IPS-11a (cell line): ENCODE data around the gene WDR19.
"Not testable (repeated sequence)": the region's sequence is repeated elsewhere in the genome, so short reads cannot be mapped to it uniquely, and the experiment has no call there.

Experiments
- H3K4me3 ChIP-seq: one replicate; pipeline ENCODE4 v1.5.1; 2013; ENCODE audit warnings: low read depth, low read length, control low read depth

WDR19 gene

DNA sequence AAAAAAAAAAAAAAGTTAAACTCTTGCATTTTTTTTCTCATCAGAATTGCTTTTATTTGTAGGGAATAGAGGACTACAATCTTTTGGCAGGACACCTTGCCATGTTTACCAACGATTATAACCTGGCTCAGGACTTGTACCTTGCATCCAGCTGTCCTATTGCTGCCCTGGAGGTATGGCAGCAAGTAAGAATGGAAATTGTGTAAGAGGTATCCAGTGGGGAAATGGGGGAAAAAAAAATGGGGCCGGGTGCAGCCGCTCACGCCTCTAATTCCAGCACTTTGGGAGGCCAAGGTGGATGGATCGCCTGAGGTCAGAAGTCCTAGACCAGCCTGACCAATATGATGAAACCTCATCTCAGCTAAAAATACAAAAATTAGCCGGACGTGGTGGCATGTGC is 49.8 kb downstream of the WDR19 start:
- H3K4me3 ChIP-seq, result no peak overlapping the region

DNA sequence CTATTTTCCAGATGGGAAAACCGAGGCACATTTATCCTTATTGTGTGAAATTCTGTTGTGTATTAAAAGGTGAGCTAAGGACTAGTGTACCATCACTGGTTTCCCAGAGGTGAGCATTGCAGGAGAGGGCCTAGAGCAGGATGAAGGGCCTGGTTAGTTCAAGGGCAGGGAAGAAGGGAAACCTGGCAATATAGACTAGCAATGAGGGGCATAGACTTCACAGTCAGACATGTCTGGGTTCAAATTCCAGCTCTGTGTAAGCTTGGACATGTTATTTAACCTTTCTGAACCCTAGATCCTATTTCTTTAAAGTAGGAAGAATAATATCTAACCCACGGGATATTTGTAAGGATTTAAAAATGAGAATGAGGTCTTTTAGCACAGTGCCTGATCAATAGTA is 50.8 kb downstream of the WDR19 start:
- no peak overlapping the region for H3K4me3 ChIP-seq

DNA sequence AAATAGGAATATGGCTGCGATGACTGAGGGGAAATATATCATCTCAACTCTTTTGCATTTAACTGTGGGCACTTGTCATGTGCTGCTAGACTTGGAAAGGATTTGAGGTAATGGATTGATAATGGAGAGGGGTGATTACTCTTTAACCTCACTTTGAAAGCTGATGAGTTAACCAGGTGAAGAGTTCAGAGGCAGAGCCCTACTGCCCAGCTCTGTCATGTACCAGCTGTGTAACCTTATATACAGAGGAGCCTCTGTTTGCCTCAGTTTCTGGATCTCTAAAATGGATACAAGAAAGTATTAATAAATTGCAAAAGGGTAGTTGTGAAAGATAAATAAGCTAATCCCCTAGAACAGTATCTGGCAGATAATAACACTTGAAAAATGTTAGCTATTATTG is 51.5 kb downstream of the WDR19 start:
- H3K4me3 ChIP-seq, result no peak overlapping the region

DNA sequence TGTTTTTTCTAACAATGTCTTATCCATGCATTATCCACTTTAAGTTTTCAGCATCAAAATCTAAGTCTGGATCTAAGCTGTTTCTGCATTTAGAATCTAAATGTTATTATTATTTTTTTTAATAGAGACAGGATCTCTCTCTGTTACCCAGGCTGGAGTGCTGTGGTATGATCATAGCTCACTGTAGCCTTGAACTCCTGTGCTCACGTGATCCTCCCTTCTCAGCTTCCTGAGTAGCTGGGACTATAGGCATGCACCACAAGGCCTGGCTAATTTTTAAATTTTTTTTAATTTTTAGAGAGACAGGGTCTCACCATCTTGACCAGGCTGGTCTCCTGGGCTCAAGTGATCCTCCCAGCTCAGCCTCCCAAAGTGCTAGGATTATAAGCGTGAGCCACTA is 52.7 kb downstream of the WDR19 start:
- H3K4me3 ChIP-seq, result no peak overlapping the region

DNA sequence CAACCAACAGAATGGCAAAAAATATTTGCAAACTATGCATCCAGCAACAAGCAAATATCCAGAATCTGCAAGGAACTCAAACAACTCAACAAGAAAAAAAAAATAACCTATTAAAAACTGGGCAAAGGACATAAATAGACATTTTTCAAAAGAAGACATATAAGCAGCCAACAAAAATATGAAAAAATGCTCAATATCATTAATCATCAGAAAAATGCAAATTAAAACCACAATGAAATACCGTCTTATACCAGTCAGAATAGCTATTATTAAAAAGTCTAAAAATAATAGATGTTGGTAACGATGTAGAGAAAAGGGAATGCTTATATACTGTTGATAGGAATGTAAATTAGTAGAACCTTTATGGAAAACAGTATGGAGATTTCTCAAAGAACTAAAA is 53.4 kb downstream of the WDR19 start:
- no peak overlapping the region for H3K4me3 ChIP-seq

DNA sequence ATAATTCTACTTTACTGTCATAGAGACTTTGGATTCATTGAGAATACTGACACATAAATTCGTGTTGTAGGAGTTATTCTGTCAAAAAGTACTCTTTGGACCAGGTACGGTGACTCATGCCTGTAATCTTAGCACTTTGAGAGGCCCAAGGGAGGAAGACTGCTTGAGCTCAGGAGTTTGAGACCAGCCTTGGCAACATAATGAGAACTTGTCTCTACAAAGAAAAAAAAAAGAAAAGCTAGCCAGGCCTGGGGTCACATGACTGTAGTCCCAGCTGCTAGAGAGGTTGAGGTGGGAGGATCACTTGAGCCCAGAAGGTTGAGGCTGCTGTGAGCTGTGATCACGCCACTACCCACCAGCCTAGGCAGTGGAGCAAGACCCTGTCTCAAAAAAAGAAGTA is 54.9 kb downstream of the WDR19 start:
- H3K4me3 ChIP-seq, result no peak overlapping the region

DNA sequence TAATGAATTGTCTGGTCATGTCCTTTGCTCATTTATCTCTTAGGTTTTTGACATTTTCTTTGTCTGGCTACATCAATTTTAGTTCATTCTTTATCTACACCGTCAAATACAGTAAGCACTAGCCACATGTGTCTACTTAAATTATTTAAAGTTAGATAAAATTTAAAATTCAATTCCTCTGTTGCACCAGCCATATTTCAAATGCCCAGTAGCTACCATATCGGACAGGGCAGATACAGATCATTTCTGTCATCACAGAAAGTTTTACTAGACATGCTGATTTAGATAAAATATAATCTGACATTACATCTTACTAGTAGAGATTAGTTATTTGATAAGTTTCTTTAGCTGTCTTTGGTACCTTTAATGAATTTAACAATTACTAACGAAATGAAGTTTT is 61.1 kb downstream of the WDR19 start:
- H3K4me3 ChIP-seq, result no peak overlapping the region

DNA sequence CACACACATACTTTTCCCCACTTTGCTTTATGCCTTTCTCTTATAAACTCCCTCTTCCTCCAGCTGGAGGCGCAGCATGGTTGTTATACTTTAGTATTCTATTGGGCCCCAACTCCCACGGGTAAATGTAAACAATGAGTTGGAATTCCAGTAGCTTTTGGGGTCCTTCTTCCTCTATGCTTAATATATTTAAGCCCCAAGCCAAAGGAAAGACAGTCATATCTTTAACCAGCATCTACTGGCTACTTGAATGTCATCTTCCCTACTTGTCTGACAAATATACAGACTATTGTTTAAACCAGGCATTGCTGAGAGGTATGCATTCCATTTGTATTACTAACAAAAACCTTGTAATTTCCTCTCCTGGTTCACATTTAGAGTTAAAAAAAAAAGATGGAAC is 72.9 kb downstream of the WDR19 start:
- no peak overlapping the region for H3K4me3 ChIP-seq

DNA sequence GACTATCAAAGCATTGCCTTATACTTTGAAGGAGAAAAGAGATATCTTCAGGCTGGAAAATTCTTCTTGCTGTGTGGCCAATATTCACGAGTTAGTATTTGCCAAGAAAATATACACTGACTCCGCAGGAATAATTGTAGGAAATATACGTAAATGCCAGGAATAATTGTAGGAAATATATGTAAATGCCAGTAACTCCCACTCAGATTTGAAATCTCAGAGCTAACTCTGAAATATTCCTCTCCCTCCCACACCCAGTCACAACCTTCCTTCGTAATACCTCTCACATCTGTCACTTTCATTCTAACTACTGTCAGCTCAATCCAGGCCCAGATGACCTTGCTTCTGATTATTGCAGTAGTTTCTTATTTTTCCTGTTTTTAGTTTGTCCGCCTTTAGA is 73.5 kb downstream of the WDR19 start:
- H3K4me3 ChIP-seq, result no peak overlapping the region

DNA sequence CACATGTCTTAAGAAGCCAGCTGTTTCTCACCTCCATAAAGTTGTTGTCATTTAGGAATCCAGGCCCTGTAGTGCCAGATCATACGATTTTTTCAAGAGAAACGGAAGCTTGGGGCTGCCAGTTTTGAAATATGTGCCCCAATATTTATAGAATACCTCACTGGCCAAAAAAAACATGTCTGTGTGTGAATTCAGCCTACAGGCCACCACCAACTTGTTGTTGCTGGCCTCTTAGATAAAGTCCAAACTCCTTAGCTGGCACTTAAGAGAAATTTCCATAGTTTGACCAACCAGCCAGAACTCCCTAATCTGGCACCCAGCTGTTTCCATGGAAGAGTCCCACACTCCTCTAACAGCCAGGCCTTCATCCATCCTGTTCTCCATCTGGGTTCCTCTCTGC is 74.1 kb downstream of the WDR19 start:
- H3K4me3 ChIP-seq, result no peak overlapping the region

DNA sequence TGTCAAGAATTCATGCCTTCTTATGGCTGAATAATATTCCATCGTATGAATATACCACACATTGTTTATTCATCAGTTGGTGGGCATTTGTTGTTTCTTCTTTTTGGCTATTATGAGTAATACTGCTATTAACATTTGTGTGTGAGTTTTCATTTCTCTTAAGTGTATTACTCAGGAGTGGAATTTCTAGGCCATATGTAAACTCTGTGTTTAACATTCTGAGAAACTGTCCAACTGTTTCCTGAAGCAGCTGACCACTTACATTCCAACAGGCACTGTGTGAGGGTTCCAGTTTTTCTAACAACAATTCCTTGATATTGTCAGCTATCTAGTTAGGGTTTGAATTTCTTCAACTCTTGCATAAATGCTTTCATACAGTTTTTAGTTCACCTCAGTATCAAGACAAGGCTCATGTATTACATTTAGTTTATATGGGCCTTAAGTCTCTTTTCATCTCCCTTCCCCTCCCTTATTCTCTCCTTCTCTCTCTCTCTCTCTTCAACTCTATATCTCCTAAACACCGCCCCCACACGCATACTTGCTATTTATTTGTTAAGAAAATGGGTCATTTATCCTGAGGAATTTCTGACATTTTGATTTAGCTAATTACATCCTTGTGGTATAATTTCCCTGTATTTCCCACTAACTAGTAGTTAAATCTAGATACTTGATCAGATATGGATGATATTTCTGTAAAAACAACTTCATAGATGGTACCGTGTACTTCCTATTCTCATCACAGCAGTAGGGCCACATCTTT is 77.4 kb downstream of the WDR19 start:
- no peak overlapping the region for H3K4me3 ChIP-seq

DNA sequence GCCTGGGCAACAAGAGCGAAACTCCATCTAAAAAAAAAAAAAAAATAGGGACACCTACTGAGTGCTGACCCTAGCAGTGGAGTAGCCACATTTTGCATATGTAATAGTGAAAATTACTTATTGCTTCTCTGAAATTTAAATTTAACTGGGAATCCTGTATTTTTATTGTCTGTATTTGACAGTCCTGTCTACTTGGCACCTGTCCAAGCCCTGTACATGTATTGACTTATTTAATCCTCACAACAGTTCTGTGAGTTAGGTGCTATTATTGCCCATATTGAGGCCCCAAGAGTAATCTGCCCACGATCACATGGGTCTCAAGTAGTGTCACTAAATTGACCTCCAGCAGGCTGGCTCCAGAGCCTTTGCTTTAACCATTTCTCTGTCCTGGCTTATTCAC is 81.6 kb downstream of the WDR19 start:
- H3K4me3 ChIP-seq, result no peak overlapping the region

DNA sequence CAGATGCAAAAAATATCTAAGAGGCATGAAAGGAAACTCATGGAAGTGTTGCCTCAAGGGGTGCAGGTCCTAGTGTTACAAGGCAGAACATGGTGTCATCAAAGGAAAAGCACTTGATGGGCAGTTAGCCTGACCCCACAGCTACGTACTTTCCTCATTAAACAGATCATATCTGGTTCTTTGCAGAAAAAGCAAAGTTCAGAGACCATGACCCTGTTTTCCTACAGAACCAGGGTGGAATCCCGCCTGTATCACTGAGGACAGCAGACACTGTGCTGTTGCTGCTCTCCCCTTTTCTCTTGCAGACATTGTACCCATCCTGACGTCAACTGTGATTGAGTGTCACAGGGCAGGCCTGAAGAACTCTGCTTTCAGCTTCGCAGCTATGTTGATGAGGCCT is 92.2 kb downstream of the WDR19 start:
- H3K4me3 ChIP-seq, result no peak overlapping the region

DNA sequence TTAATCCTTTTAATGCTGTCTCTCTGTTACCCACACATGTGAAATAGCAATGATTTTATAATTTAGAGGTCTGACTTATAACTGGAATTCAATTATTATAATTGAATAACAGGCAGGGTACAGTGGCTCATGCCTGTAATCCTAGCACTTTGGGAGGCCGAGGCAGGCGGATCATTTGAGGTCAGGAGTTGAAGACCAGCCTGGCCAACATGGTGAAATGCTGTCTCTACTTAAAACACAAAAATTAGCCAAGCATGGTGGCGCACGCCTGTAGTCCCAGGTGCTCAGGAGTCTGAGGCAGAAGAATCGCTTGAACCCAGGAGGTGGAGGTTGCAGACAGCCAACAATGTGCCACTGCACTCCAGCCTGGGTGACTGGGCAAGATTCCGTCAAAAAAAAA is 95.3 kb downstream of the WDR19 start:
- not testable (repeated sequence) for H3K4me3 ChIP-seq

DNA sequence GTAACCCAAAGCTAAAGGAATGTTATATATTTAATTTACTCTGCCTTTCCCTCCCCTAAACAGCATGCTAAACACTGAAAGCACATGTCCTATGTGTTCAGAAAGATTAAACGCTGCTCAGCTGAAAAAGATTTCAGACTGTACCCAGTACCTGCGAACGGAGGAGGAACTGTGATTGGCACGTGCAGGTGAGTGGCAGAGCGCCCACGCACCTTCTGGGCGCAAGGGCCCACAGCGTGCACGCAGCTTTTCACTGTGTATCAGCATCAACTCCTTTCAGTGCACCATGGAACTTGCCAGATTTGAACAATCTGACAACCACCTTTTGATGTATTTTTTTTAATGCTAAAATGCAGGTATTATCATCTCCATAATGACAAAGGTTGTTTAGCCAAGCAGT is 96.1 kb downstream of the WDR19 start:
- no peak overlapping the region for H3K4me3 ChIP-seq

DNA sequence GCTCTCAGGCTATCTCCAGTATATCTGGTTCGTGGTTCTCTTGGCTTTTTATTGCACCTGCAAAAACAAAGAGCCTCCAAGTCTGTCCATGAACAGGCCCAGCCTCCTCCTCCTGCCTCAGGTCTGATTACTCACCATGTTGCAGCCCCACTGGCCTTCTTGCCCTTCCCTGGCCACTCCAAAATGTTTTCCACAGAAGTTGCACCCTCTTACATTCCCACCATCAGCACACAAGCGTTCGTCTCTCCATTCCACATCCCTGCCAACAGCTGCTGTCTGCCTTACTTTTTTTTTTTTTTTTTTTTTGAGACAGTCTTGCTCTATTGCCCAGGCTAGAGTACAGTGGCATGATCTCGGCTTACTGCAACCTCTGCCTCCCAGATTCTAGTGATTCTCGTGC is 97.1 kb downstream of the WDR19 start:
- no peak overlapping the region for H3K4me3 ChIP-seq

DNA sequence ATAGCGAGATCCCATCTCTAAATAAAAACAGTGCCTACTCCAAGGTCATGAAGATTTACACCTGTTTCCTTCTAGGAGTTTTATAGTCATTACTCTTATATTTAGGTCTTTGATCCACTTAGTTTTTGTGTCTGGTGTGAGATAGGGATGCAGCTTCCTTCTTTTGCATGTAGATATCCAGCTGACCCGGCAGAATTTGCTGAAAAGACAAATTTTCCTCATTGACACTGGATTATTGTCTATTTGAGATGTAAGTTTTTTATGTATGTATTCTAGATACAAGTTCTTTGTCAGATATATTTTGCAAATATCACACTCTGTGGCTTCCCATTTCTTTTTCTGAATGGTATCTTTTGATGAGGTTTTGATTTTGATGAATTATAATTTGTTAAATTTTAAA is 98.4 kb downstream of the WDR19 start:
- no peak overlapping the region for H3K4me3 ChIP-seq

DNA sequence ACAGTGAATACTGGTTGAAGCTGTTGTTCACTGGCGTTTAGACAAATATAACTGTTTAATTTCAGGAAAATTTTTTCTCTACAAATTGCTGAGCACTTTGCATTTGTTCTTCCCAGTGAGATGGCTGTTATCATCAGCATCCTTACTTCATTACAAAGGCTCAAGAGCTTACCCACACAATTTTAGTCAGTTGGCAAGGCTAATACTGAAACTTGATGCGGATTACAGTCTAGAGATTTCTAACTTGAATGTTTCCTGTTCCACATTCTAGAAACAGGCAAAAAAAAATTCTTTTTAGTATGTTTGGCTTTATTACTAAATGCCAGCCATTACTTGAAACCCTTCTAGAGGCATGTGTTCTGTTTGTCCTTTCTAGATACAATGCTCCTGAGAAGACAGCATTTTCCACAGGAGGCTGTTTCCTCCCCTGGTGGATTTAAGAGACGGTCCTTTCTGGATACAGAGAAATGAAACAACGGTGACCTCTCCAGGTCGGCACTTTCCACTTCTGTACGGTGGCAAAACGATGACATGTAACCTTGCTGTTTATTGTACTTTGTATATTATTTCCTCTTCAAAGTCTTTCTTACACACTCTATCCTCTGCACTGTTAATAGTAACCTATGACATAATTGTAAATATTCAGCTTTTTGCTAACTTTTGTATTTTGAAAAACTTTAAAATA is 102.9 kb downstream of the WDR19 start:
- no peak overlapping the region for H3K4me3 ChIP-seq

DNA sequence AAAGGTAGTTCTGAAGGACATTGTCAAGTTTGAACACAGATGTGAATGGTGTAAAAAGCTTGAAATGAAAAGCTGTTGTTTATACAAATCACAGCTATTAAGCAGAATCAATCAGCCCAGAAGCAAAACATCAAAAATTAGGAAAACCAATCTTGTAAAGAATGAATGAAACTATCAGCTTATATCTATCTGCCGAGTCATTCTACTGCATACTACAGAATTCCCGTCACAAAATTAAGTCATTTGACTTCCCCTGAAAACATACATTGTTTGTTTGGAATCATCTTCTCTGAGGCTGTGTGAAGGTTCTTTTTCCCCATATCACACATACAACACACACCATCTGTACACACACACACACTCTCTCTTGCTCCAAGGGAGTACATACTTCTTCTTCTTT is 103.5 kb downstream of the WDR19 start:
- H3K4me3 ChIP-seq, result no peak overlapping the region

DNA sequence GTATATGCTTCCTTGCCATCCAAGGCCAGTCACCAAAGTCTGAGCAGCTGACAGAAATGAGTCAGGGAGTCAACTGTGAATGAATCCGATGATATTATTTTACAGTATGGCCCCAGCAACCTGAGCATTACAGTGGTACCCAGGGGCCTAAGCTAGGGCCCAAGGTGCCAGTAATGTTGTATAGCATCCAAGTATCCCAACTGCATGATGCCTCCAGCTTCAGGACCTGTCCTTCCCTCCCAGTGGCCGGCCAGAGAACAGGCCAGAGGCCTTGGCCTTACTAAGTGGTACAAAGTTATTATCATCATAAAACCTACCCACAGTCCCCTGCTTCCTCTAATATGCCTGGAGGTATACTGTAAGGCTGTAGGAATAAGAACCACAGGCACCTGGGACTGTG is 103.9 kb downstream of the WDR19 start:
- no peak overlapping the region for H3K4me3 ChIP-seq

DNA sequence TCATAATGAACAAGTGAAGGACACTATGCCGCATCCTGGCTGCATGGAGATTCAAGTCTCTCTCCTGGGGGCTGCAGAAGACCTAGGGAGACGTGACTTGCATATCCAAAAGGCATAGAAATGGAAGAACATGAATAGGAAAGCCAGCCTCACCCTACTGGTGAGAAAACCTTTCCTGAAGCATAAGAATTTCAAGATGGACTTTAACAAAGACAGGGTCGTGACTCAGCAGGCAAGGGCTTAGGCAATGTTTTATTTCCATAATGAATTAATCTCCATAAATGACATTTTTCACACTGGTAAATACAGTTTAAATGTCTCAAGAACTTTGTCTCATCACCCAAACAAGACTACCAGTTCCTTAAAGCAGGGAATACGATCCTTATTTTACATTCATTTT is 104.9 kb downstream of the WDR19 start:
- no peak overlapping the region for H3K4me3 ChIP-seq

DNA sequence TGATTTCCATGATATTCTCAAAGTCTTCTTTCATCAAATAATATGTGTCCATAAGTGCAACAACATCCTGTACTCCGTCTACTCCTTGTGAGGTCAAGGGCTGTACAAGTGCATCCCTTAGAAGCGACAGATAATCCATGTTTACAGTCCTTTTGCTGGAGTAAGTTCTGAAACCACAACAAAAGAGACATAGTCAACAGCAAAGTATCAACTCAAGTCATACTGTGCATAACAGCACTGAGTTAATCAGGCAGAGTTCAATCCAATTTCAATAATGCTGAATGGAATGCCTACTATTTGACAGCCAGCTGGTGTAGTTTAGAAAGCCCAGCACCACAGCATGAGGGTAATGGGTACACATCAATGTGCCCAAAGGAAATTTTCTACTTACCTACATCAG is 109.4 kb downstream of the WDR19 start:
- no peak overlapping the region for H3K4me3 ChIP-seq

DNA sequence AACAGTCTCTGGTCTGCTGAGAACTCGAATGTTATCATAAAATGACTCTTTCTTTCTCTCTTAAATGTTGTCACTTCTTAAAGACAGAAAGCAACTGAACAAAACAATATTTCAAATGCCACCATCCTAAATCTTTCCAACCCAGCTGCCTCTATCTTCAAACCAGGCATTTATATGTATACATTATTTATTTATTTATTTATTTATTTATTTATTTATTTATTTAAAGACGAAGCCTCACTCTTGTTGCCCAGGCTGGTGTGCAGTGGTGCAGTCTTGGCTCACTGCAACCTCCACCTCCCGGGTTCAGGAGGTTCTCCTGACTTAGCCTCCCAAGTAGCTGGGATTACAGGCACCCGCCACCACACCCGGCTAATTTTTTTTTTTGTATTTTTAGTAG is 110.1 kb downstream of the WDR19 start:
- not testable (repeated sequence) for H3K4me3 ChIP-seq
